Hematopoietic multipotent progenitor cell treated with erythropoietin and hydrocortisone succinate and interleukin-3 and kit ligand, for 15 days (in vitro differentiated cells): ENCODE results near the gene ALDH1A3.

ENCODE experiments used
- DNase-seq: peaks from one replicate; pipeline ENCODE4 v3.0.0-alpha.2; 2015; ENCODE audit warnings: low spot score

Gene ALDH1A3

GRCh38 chr15:100958326-100959065, 78.9 kb downstream of the ALDH1A3 start:
- no peak for DNase-seq

GRCh38 chr15:100959066-100960050, 79.7 kb downstream of the ALDH1A3 start:
- DNase-seq = no peak
